ENCODE measurements around the gene ABCA4.

The ABCA4 gene

GRCh38 chr1:94121411-94121821 lies 468 bp upstream of the ABCA4 start:
- DNase-seq: no peak

- DNase-seq: no peak
These were observed 412 bp downstream of the ABCA4 start for GRCh38 chr1:94120570-94120901.

GRCh38 chr1:94119796-94120569 lies 965 bp downstream of the ABCA4 start:
- DNase-seq: no peak

- no peak for DNase-seq
These were observed 1.6 kb downstream of the ABCA4 start for GRCh38 chr1:94119306-94119705.

GRCh38 chr1:94118471-94118870 lies 2.5 kb downstream of the ABCA4 start:
- no peak for DNase-seq

GRCh38 chr1:94118013-94118412 lies 2.9 kb downstream of the ABCA4 start:
- no peak for DNase-seq

GRCh38 chr1:94117259-94117851 lies 3.6 kb downstream of the ABCA4 start:
- DNase-seq: no peak

GRCh38 chr1:94115900-94116436 lies 5.0 kb downstream of the ABCA4 start:
- peak; percentile 66 for DNase-seq

- no peak for DNase-seq
These were observed 5.6 kb downstream of the ABCA4 start for GRCh38 chr1:94115254-94115899.

GRCh38 chr1:94113589-94114226 lies 7.2 kb downstream of the ABCA4 start:
- no peak for DNase-seq

GRCh38 chr1:94111879-94112278 lies 9.1 kb downstream of the ABCA4 start:
- DNase-seq: no peak

GRCh38 chr1:94110946-94111740 lies 9.8 kb downstream of the ABCA4 start:
- DNase-seq: no peak

- no peak for DNase-seq
These were observed 10.8 kb downstream of the ABCA4 start for GRCh38 chr1:94110021-94110761.

GRCh38 chr1:94109478-94109877 lies 11.5 kb downstream of the ABCA4 start:
- DNase-seq: no peak

- DNase-seq: no peak
These were observed 13.8 kb downstream of the ABCA4 start for GRCh38 chr1:94107141-94107540.

- DNase-seq: no peak
These were observed 14.2 kb downstream of the ABCA4 start for GRCh38 chr1:94106716-94107115.

GRCh38 chr1:94105957-94106529 lies 14.9 kb downstream of the ABCA4 start:
- peak; percentile 46 for DNase-seq

- no peak for DNase-seq
These were observed 15.4 kb downstream of the ABCA4 start for GRCh38 chr1:94105581-94105952.

- no peak for DNase-seq
These were observed 16.0 kb downstream of the ABCA4 start for GRCh38 chr1:94104776-94105580.

GRCh38 chr1:94104127-94104684 lies 16.7 kb downstream of the ABCA4 start:
- DNase-seq: no peak

Data from fibroblast of skin of right biceps (primary cell).